ENCODE data around the gene RASAL2. TPM values are rescaled to one million over a fixed set of nuclear protein-coding genes. Genes with fewer than 3 reads are reported as not detected.
"Not testable (repeated sequence)": the region's sequence is repeated elsewhere in the genome, so short reads cannot be mapped to it uniquely, and the experiment has no call there.

The RASAL2 gene
- total RNA-seq, 1 experiment from 2014 or later = 12.2 TPM

DNA sequence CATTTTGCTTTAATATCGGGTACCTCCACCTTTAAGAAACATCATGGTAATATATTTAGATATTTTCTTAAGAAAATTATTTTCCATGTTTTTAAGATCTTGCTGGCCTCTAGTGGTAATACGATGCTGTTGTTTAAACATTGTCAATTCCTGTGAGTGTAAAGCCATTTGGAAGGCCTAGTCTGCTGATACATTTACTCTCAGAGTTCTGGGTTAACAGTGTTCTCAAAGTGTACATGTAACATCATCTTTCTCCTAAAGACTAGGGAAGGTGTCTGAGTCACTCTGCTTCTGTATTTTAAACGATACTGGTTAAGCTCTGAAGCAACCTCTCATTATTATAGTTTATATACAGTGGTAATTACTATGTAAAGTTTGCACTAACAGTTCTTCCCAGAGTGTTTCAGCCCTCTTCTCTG is 189.1 kb downstream of the RASAL2 start:
- DNase-seq (ENCODE audit: low read depth) = peak; percentile 24

DNA sequence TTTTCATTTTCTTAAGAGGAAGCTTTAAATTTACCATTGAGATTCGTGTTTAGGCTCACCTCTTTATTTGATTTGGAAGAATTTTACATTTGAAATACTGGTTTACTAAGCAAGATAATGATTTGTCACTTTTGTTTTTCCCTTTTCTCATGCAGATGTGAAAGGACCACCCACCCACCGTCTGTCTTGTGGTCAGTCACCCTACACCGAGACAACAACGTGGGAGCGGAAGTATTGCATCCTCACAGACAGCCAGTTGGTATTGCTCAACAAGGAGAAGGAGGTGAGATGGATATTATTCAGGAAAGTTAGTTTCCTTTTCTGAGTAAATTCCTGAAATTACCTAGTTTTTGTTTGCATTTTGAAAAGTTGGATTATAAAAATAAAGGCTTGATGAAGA is 189.5 kb downstream of the RASAL2 start:
- DNase-seq (ENCODE audit: low read depth) = no peak

DNA sequence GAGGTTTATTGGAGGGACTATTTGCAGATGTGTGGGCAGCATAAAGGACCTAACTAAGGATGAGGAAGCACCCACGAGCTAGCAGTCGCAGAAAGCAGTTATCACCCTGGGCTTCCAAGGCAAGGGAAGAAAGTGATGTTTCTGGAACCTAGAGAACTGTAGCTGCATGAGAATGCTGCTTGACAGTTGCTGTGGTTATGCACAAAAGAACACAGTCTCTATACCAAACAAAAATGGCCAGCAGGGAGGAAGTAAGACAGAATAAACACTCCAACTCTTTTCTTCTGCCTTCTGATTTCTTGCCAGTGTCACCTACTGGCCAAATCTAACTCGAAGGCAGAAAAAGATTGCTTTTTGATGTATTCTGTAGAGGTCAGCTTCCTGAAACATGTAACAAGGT is 190.2 kb downstream of the RASAL2 start:
- DNase-seq (ENCODE audit: low read depth) = no peak

GRCh38 chr1:178291166-178291565 is 197.3 kb downstream of the RASAL2 start:
- no peak for DNase-seq (ENCODE audit: low read depth)

DNA sequence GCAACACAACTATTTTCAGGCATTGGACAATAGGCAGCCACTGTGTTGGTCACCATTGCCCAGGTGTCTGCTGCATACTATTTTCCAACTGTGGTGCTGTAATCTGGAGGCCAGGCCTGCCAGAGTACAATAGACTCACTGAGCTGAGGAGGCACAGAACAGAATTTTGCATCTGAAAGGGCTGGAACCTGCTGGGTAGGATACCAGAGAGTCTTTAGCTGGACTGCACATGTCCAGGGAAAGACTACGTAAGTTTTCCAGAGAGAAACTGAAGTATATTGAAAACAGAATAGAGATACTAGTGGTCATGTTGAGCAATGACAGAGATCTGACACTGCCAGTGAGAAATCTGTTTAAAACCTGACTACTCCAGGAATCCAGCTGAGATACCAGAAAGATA is 200.8 kb downstream of the RASAL2 start:
- DNase-seq (ENCODE audit: low read depth) = no peak

DNA sequence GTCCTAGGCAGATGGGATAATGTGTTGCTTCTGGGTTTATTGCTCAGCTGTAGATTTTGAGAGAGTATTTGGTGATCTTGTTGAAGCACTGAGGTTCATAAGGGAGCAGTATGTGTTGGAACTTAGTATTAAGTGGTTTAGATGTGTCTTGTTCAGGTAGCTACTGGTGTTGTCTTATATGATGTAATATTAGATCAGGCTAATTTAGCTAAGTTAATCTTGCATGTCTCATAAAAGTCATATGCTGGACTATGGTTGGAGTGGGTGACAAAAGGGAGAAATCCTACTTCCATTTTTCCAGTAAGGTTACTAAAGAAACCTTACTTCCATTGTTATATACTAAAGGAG is 206.4 kb downstream of the RASAL2 start:
- no peak for DNase-seq (ENCODE audit: low read depth)

DNA sequence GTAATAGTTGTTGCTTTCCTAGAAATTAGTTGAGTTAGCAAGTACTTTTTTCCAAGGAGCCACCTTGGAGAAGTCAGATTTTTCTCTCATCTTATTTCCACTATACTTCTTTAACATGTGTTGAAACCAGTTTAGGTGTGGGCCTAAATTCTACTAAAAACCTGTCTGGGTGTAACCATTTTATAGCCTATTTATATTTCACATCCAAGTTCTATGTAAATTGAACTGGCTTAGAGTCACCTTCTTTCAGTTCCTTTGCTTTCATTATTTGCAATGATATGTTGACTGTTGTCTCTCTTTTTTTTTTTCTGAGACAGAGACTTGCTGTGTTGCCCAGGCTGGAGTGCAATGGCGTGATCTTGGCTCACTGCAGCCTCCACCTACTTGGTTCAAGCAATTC is 207.2 kb downstream of the RASAL2 start:
- no peak for DNase-seq (ENCODE audit: low read depth)

- no peak for DNase-seq (ENCODE audit: low read depth)
These were observed 213.4 kb downstream of the RASAL2 start for GRCh38 chr1:178307264-178307663.

DNA sequence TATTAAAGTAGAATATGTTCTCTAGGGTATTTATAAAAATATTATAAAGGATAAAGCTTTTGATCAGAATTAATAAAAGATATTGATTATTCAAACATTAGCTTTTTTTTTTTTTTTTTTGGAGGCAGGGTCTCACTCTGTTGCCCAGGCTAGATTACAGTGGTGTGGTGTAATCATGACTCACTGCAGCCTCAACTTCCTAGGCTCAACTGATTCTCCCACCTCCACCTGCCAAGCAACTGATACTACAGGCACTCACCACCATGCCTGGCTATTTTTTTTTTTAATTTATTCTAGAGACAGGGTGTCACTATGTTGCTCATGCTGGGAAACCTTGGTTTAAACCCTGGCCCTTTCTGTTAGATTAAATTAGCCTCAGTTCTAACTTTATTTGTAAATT is 214.5 kb downstream of the RASAL2 start:
- DNase-seq (ENCODE audit: low read depth) = no peak

- DNase-seq (ENCODE audit: low read depth) = peak; percentile 41
These were observed 216.8 kb downstream of the RASAL2 start for GRCh38 chr1:178310685-178311105.

- DNase-seq (ENCODE audit: low read depth) = no peak
These were observed 217.3 kb downstream of the RASAL2 start for GRCh38 chr1:178311164-178311563.

DNA sequence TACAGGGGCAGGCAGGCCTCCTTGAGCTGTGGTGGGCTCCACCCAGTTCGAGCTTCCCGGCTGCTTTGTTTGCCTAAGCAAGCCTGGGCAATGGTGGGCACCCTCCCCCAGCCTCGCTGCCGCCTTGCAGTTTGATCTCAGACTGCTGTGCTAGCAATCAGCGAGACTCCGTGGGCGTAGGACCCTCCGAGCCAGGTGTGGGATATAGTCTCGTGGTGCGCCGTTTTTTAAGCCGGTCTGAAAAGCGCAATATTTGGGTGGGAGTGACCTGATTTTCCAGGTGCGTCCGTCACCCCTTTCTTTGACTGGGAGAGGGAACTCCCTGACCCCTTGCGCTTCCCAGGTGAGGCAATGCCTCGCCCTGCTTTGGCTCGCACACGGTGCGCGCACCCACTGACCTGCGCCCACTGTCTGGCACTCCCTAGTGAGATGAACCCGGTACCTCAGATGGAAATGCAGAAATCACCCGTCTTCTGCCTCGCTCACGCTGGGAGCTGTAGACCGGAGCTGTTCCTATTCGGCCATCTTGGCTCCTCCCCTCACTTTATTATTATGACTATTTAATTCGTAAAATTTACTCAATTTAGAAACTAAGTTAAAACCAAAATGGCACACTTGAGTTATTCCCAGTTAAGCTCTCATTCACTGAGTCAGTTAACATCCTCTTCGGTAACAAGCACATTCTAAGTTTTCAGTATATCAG is 226.5 kb downstream of the RASAL2 start:
- DNase-seq (ENCODE audit: low read depth) = not testable (repeated sequence)

- no peak for DNase-seq (ENCODE audit: low read depth)
These were observed 229.2 kb downstream of the RASAL2 start for GRCh38 chr1:178323067-178323466.

DNA sequence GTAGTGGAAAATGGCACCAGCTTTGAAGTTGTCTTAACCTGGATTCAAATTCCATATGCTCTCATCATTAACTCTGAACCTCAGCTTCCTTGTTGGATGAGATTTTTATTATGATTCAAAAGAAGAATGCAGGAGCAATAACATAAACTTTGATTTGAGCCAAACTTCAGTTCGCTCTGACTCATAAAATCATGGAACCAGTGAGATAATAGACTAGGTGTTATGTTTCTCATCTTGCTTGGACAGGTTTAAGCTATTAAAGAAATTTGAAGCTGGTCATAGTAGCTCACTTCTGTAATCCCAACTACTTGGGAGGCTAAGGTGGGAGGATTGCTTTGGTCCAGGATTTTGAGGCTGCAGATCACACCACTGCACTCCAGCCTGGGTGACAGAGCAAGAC is 230.1 kb downstream of the RASAL2 start:
- DNase-seq (ENCODE audit: low read depth) = peak; percentile 4

GRCh38 chr1:178328728-178329127 is 234.8 kb downstream of the RASAL2 start:
- no peak for DNase-seq (ENCODE audit: low read depth)

GRCh38 chr1:178330153-178330552 is 236.2 kb downstream of the RASAL2 start:
- no peak for DNase-seq (ENCODE audit: low read depth)

- no peak for DNase-seq (ENCODE audit: low read depth)
These were observed 237.1 kb downstream of the RASAL2 start for GRCh38 chr1:178330848-178331497.

DNA sequence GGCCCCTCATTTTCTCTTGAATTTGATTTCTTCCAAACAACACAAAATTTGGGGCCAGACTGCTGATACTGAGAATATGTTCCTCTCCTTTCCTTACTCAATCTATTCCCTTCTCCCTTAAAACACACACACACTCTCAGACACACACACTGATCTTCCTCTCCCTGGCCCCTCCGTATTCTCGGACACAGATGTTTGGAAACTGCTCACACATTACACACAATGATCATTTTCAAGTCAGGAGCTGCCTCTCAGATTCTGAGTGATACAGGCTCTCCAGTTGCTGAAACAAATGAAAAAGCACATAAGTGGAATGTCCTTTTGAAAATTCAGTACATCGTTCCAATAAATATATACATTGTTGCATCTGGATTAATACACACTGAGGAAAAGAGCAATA is 241.5 kb downstream of the RASAL2 start:
- no peak for DNase-seq (ENCODE audit: low read depth)

DNA sequence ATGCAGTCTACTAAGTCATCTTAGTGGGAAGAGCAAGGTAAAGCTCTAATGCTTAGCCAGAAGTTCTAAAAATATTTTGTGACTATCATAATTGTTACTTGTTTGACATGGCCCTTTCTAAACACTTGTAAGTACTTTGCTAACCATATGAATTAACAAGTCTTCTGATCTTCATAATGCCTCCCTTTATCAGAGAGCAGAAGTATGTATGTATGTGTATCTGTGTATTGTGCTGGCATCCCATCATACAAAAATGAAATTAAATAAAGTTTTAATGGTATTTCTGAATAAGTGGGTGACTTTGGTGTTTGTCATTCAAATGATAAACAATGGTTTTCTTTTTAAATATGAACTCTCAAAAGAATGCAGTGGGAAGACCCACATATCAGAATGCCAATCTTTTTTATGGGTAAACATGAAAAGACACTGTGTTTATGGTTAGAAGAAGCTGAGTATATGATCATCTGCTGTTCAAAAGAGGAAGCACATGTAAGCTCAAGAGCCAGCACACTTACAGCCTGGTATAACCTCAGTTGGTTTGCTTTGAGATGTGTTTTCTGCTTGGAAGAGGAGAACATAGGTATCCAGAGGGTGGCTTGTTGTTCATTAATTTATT is 243.3 kb downstream of the RASAL2 start:
- DNase-seq (ENCODE audit: low read depth) = no peak

DNA sequence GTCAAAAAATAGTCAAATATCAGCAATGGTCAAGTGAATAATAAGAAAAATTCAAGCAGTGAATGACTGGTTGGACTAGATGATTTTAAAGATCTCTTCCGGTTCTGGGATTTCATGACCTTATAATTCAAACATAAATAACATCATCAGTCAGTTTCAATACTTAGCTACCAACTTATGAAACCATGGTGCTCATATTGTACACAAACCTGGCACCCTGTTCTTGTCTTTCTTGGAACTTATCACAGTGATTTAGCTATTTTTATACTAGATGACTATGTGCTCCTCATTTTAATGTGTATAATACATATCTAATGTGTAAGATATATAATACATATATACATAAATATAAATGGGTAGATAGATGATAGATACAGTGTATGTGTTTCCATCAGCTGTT is 245.9 kb downstream of the RASAL2 start:
- DNase-seq (ENCODE audit: low read depth) = no peak

GRCh38 chr1:178341261-178341956 is 247.5 kb downstream of the RASAL2 start:
- peak; percentile 93 for DNase-seq (ENCODE audit: low read depth)

- DNase-seq (ENCODE audit: low read depth) = no peak
These were observed 248.8 kb downstream of the RASAL2 start for GRCh38 chr1:178342745-178343144.

All from Daoy (cell line).